H9 (cell line): ENCODE data around the gene IFRD2. TPM values are rescaled to one million over a fixed set of nuclear protein-coding genes. Genes with fewer than 3 reads are reported as not detected.
A peak's percentile ranks its signal among the peaks of the same experiment; 100 is the strongest.

ENCODE experiments used
- DNase-seq: peaks from one replicate; pipeline ENCODE4 v3.0.0-alpha.2; 2017
- H2AFZ ChIP-seq: one replicate; pipeline ENCODE4 v1.6.1; 2013; ENCODE audit warnings: mild to moderate bottlenecking, low read length, control low read depth, moderate library complexity
- H2AK5ac ChIP-seq: 2 replicates; pipeline ENCODE4 v1.6.1; 2013; ENCODE audit warnings: low read length, control low read depth, mixed read lengths; ENCODE audit not compliant: insufficient read length
- H2BK120ac ChIP-seq: one replicate; pipeline ENCODE4 v1.6.1; 2013; ENCODE audit warnings: low read depth, mild to moderate bottlenecking, low read length, control low read depth, inconsistent platforms; ENCODE audit not compliant: poor library complexity, severe bottlenecking
- H2BK12ac ChIP-seq: 2 replicates; pipeline ENCODE4 v1.6.1; 2013; ENCODE audit warnings: low read length, control low read depth, mixed read lengths, low read depth; ENCODE audit not compliant: insufficient read length
- H2BK15ac ChIP-seq: 2 replicates; pipeline ENCODE4 v1.6.1; 2013; ENCODE audit warnings: low read depth, low read length, control low read depth
- H2BK20ac ChIP-seq: one replicate; pipeline ENCODE4 v1.6.1; 2013; ENCODE audit warnings: low read depth, mild to moderate bottlenecking, low read length, control low read depth, inconsistent platforms; ENCODE audit not compliant: poor library complexity, severe bottlenecking
- H2BK5ac ChIP-seq: 2 replicates; pipeline ENCODE4 v1.6.1; 2013; ENCODE audit warnings: low read length, control low read depth, mixed read lengths; ENCODE audit not compliant: insufficient read length
- H3K14ac ChIP-seq: 2 replicates; pipeline ENCODE4 v1.6.1; 2013; ENCODE audit warnings: low read length, control low read depth; ENCODE audit not compliant: insufficient read depth
- H3K18ac ChIP-seq: 2 replicates; pipeline ENCODE4 v1.6.1; 2013; ENCODE audit warnings: low read depth, mild to moderate bottlenecking, mixed read lengths, low read length, control low read depth; ENCODE audit not compliant: insufficient read length
- H3K23ac ChIP-seq: 2 replicates; pipeline ENCODE4 v1.6.1; 2013; ENCODE audit warnings: low read length, control low read depth, mixed read lengths, low read depth; ENCODE audit not compliant: insufficient read length
- H3K23me2 ChIP-seq: 2 replicates; pipeline ENCODE4 v1.6.1; 2013; ENCODE audit warnings: low read depth, mild to moderate bottlenecking, mixed read lengths, low read length, control low read depth; ENCODE audit not compliant: insufficient read length, poor library complexity, severe bottlenecking
- H3K27ac ChIP-seq: 2 replicates; pipeline ENCODE4 v1.5.1; 2013; ENCODE audit warnings: low read length, control low read depth, mixed read lengths, low read depth; ENCODE audit not compliant: insufficient read length
- H3K27me3 ChIP-seq: 2 replicates; pipeline ENCODE4 v1.6.1; 2013; ENCODE audit warnings: low read length, control low read depth, inconsistent platforms; ENCODE audit not compliant: insufficient read depth
- H3K4ac ChIP-seq: 2 replicates; pipeline ENCODE4 v1.6.1; 2013; ENCODE audit warnings: low read depth, mild to moderate bottlenecking, control low read depth, inconsistent platforms, low read length, moderate library complexity
- H3K4me1 ChIP-seq: 2 replicates; pipeline ENCODE4 v1.6.1; 2013; ENCODE audit warnings: low read length, control low read depth, inconsistent platforms; ENCODE audit not compliant: insufficient read depth
- H3K4me2 ChIP-seq: 2 replicates; pipeline ENCODE4 v1.6.1; 2013; ENCODE audit warnings: low read length, control low read depth, mixed read lengths; ENCODE audit not compliant: insufficient read length, insufficient read depth
- H3K56ac ChIP-seq: 2 replicates; pipeline ENCODE4 v1.6.1; 2013; ENCODE audit warnings: low read depth, mild to moderate bottlenecking, mixed read lengths, low read length, control low read depth; ENCODE audit not compliant: insufficient read length
- H3K79me1 ChIP-seq: 2 replicates; pipeline ENCODE4 v1.6.1; 2013; ENCODE audit warnings: low read depth, mild to moderate bottlenecking, moderate library complexity, low read length, control low read depth, inconsistent platforms; ENCODE audit not compliant: insufficient read depth, poor library complexity, severe bottlenecking
- H3K79me2 ChIP-seq: 2 replicates; pipeline ENCODE4 v1.6.1; 2013; ENCODE audit warnings: low read length, control low read depth, inconsistent platforms; ENCODE audit not compliant: insufficient read depth
- H3K9ac ChIP-seq: 2 replicates; pipeline ENCODE4 v1.6.1; 2013; ENCODE audit warnings: low read length, control low read depth, mixed read lengths; ENCODE audit not compliant: insufficient read length; ENCODE audit errors: extremely low read depth
- H3K9me3 ChIP-seq: one replicate; pipeline ENCODE4 v1.6.1; 2013; ENCODE audit warnings: low read depth, low read length, inconsistent platforms; ENCODE audit not compliant: control insufficient read depth
- H3T11ph ChIP-seq: one replicate; pipeline ENCODE4 v1.6.1; 2013; ENCODE audit warnings: mild to moderate bottlenecking, low read length, control low read depth, inconsistent platforms
- H4K20me1 ChIP-seq: one replicate; pipeline ENCODE4 v1.6.1; 2013; ENCODE audit not compliant: control insufficient read depth, insufficient read length, insufficient read depth
- H4K5ac ChIP-seq: 2 replicates; pipeline ENCODE4 v1.6.1; 2013; ENCODE audit warnings: low read depth, mild to moderate bottlenecking, mixed read lengths, low read length, control low read depth; ENCODE audit not compliant: insufficient read length
- H4K8ac ChIP-seq: replicated peaks from 2 replicates; pipeline ENCODE4 v1.6.1; 2013; ENCODE audit warnings: low read length, control low read depth, mixed read lengths, low read depth; ENCODE audit not compliant: insufficient read length
- H4K91ac ChIP-seq: 2 replicates; pipeline ENCODE4 v1.6.1; 2013; ENCODE audit warnings: low read depth, mild to moderate bottlenecking, moderate library complexity, mixed read lengths, low read length, control low read depth; ENCODE audit not compliant: insufficient read length
- H3K27ac Mint-ChIP-seq, 3 experiments: 2 replicates in 2 of 3; 3 replicates in 1 of 3; pipeline ENCODE4 v1.8.0; 2020 to 2021; ENCODE audit warnings: mixed read lengths in 3 of 3, mild to moderate bottlenecking in 1 of 3, moderate library complexity in 1 of 3
- H3K27me3 Mint-ChIP-seq: 2 replicates; pipeline ENCODE4 v1.8.0; 2021; ENCODE audit warnings: low read depth, mild to moderate bottlenecking, moderate library complexity, mixed read lengths
- H3K36me3 Mint-ChIP-seq, 3 experiments: 2 replicates in 2 of 3; 3 replicates in 1 of 3; pipeline ENCODE4 v1.8.0; 2020 to 2021; ENCODE audit warnings: low read depth in 3 of 3, mixed read lengths in 3 of 3; ENCODE audit not compliant: insufficient read depth in 1 of 3
- H3K4me1 Mint-ChIP-seq, 2 experiments: 2 replicates each; pipeline ENCODE4 v1.8.0; 2020; ENCODE audit warnings: mixed read lengths in 2 of 2
- H3K4me3 Mint-ChIP-seq, 2 experiments: 2 replicates in 1 of 2; 3 replicates in 1 of 2; pipeline ENCODE4 v1.8.0; 2020 to 2021; ENCODE audit warnings: mild to moderate bottlenecking in 2 of 2, mixed read lengths in 2 of 2, moderate library complexity in 1 of 2
- H3K9me3 Mint-ChIP-seq, 2 experiments: 2 replicates in 1 of 2; 3 replicates in 1 of 2; pipeline ENCODE4 v1.8.0; 2020; ENCODE audit warnings: mild to moderate bottlenecking in 2 of 2, mixed read lengths in 2 of 2, moderate library complexity in 1 of 2
- WGBS: extraction: QIAGEN DNeasy Blood & Tissue Kit; methylation state at CpG from one replicate; pipeline ENCODE4 v1.1.7; 2013; ENCODE audit warnings: missing lambda C conversion rate, low lambda C conversion rate, mixed read lengths; ENCODE audit not compliant: insufficient read length; ENCODE audit errors: extremely low coverage; 5-methylcytosine and 5-hydroxymethylcytosine counted together
- total RNA-seq: library from RNA; stranded (reverse); gene quantifications from 2 replicates; pipeline ENCODE4 v1.2.1, GENCODE V29; 2021
- TF ChIP-seq, protein P1 (sequence below): fragments of 200-600 bp; sonication (generic); conservative IDR thresholded peaks from 3 replicates; pipeline ENCODE4 v1.8.0; 2021; ENCODE audit warnings: antibody characterized with exemption, mild to moderate bottlenecking

IFRD2 gene
- total RNA-seq, 1 experiment from 2014 or later, result 109 TPM

- Histone ChIP-seq H3K14ac (peak overlapping the region; percentile 3; the same call in 1 of the 2 replicates), H2AK5ac (no peak overlapping the region), H2BK12ac (no peak overlapping the region), H2BK15ac (no peak overlapping the region), H3K79me2 (no peaks in the 10 kb centered on the region), H3K56ac (no peak overlapping the region), H3K9me3 (no peaks in the 10 kb centered on the region), H3K27me3 (no peaks in the 10 kb centered on the region), H2BK20ac (no peak overlapping the region), H2BK120ac (no peak overlapping the region), H3T11ph (no peak overlapping the region), H3K79me1 (no peaks in the 10 kb centered on the region), H3K4ac (no peak overlapping the region), H3K23ac (no peak overlapping the region), H3K23me2 (no peaks in the 10 kb centered on the region), H4K5ac (no peak overlapping the region), H2AFZ (no peak overlapping the region), H3K4me2 (peak overlapping the region; percentile 36), H3K9ac (no peak overlapping the region), H3K4me1 (peaks cover 5% of the 10 kb centered on the region; the same call in 1 of the 2 replicates), H2BK5ac (no peak overlapping the region), H3K27ac (peak overlapping the region; percentile 48), H3K18ac (peak overlapping the region; percentile 81), H4K91ac (no peak overlapping the region), H4K20me1 (no peaks in the 10 kb centered on the region), H4K8ac (no peak overlapping the region)
- WGBS, result no CpG with 5 or more reads among the region's 7 CpGs
- Mint-ChIP-seq H3K4me1 (peaks cover 51 to 71% of the 10 kb centered on the region in 2 experiments), H3K36me3 (no peaks in the 10 kb centered on the region), H3K27me3 (peaks cover 3% of the 10 kb centered on the region; the same call in 1 of the 2 replicates), H3K9me3 (no peaks in the 10 kb centered on the region), H3K4me3 (peak overlapping the region in 1 of 2 experiments; percentile 71; a peak in 2 of 5 replicates), H3K27ac (peak overlapping the region; percentile 97 to 98 (median 98))
- peak; percentile 98 for DNase-seq
- TF ChIP-seq, protein P1, sequence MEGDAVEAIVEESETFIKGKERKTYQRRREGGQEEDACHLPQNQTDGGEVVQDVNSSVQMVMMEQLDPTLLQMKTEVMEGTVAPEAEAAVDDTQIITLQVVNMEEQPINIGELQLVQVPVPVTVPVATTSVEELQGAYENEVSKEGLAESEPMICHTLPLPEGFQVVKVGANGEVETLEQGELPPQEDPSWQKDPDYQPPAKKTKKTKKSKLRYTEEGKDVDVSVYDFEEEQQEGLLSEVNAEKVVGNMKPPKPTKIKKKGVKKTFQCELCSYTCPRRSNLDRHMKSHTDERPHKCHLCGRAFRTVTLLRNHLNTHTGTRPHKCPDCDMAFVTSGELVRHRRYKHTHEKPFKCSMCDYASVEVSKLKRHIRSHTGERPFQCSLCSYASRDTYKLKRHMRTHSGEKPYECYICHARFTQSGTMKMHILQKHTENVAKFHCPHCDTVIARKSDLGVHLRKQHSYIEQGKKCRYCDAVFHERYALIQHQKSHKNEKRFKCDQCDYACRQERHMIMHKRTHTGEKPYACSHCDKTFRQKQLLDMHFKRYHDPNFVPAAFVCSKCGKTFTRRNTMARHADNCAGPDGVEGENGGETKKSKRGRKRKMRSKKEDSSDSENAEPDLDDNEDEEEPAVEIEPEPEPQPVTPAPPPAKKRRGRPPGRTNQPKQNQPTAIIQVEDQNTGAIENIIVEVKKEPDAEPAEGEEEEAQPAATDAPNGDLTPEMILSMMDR, result no peak
Observed at GRCh38 chr3:50264383-50264963, 27.8 kb downstream of the IFRD2 start.
